GM18502 (cell line): ENCODE measurements around the gene CSTPP1.
"Not testable (repeated sequence)": the region's sequence is repeated elsewhere in the genome, so short reads cannot be mapped to it uniquely, and the experiment has no call there.

Source experiments
- ATAC-seq: cut with Tn5 transposase; IDR thresholded peaks from one replicate; pipeline ENCODE4 v1.9.1; 2021; ENCODE audit warnings: mild to moderate bottlenecking; ENCODE audit not compliant: unreplicated experiment, poor library complexity

Gene CSTPP1

GRCh38 chr11:47186700-47187695 lies 250.4 kb downstream of the CSTPP1 start:
- peak; percentile 33 for ATAC-seq

DNA sequence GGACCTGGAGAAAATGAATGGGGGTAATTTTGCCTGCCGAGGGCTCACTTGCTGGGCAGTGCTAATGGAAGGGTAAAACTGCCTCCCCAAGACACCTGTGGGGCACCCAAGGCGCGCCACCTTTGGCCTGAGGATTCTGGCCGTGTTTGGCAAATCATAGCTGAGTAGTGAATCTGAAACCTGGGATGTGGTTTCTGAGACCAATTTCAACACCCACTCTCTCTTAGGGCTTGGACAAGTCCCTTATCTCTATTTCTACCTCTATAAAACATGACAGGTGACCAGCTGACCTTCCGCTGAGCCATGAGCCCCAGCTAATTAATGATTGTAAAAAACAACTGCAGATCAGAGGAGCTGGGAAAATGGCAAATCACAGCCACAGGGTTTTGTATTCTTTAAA lies 251.2 kb downstream of the CSTPP1 start:
- ATAC-seq, result no peak

DNA sequence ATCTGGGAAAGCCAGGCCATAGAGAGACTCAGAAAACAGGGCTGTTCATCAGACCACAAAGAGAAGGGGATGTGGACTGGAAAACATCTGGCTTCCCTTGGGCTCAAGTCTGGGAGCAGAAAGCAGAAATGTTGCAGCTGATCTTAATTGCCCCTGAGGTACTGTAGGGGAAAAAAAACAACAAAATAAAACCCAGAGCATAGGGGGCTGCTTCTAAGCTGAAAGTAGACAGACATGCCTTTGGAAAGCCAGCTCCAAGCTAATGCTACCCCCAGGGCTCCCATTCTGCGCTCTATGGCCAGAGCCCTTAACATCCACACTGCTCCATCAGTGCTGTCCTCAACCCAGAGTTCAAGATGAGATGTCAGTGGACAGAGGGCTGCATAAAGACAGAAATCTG lies 251.7 kb downstream of the CSTPP1 start:
- ATAC-seq, result no peak

DNA sequence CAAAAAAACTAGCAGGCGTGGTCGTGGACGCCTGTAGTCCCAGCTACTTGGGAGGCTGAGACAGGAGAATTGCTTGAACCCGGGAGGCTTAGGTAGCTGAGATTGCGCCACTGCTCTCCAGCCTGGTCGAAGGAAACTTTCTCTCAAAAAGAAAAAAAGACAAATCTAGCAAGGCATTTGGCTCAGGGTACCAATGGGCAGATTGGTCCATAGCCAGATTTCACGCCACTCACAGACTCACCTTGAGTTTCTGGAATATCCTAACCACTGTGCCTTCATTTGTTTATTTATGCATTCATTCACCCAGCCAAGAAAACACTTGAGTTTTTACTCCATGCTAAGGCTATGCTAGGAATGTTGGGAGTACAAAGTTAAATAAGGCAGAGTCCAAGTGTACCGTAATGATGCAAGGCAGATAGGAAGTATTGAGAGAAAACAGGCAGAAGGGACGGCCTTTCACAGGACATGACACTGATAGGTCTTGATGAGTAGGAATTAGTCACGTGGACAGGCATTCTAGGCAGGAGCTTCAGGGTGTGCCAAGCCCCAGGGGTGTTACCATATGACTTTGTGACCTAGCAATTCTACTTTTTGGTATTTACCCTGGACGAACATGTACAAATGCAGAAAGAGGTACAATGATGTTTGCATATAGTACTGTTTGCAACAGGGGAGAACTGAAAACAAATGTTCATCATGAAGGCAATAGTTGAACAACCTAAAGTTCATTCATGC lies 252.7 kb downstream of the CSTPP1 start:
- no peak for ATAC-seq

DNA sequence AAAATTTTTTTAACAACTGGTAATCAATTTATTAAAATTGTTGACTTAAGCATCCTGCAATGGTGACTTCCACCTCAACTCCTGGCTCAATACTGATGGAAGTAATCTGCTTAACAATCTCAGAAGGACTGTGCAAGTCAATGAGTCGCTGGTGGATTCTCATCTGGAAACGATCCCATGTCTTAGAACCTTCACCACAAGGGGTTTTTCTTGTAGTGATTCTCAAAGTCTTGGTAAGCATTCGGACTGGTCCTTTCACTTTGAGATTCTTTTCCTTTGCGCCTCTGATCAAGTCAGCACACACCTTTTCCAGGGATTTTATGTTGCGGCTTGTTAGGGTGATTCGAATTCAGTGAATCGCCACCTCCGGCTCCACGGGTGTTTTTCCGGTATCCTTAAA lies 254.6 kb downstream of the CSTPP1 start:
- not testable (repeated sequence) for ATAC-seq

GRCh38 chr11:47192111-47192510 lies 255.6 kb downstream of the CSTPP1 start:
- no peak for ATAC-seq

DNA sequence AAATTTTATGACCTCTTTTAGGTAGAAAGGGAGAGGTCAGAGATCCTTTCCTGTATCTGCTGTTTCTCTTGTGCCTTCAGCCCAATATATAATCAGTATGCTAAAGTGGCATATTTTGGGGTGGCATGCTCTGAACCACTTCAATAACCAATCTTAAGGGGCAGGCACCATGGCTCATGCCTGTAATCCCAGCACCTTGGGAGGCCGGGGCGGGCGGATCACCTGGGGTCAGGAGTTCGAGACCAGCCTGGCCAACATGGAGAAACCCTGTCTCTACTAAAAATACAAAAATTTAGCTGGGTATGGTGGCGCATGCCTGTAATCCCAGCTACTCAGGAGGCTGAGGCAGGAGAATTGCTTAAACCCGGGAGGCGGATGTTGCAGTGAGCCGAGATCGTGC lies 261.6 kb downstream of the CSTPP1 start:
- ATAC-seq, result not testable (repeated sequence)

GRCh38 chr11:47201015-47201414 lies 264.5 kb downstream of the CSTPP1 start:
- ATAC-seq, result no peak

DNA sequence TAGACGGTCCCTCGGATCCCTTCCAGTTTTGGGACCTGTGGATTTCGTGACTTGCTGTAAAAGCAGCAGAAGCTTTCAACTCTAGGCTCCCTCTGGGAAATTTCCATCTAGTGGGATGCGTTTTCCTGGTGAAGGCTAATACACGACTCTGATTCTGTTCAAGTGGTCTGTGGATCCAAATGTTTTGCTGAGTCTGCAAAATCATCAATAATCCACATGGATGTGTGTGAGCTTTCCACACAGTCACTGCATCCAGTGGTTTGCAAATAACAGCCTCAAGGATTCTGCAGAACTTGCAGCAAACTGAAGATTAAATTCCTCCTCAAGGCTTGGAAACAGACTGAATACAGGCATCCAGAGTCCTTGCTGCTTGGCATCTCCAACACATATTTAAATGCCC lies 266.0 kb downstream of the CSTPP1 start:
- no peak for ATAC-seq

GRCh38 chr11:47204637-47204989 lies 268.1 kb downstream of the CSTPP1 start:
- no peak for ATAC-seq

DNA sequence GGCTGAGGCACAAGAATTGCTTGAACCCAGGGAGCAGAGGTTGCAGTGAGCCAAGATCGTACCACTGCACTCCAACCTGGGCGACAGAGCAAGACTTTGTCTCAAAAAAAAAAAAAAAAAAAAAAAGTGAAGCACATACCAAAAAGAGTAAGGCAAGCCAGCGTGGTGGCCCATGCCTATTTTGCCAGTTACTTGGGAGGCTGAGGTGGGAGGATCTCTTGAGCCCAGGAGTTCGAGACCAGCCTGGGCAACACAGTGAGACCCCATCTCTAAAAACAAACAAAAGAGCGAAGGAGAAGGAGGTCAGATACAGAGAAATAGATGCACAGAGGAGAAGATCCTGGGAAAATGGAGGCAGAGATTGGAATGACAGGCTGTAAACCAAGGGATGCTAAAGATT lies 270.0 kb downstream of the CSTPP1 start:
- not testable (repeated sequence) for ATAC-seq

DNA sequence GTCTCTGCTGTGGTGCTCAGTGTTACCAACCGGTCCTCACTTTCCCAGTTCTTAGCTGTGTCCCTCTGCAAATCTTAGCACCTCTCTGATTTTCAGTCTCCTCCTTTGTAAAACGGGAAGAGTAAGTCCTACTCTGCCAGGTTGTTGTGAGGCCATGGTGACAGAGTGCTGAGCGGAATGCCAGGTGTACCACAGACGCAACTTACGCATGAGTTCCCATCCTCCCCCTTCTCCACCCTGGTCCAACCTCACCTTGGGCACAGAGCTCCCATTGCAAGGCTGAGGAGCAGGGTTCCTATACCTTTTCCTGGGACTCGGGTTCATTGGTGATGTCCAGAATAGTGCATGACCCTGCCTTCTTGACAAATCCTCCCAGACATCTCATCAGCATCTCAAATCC lies 270.9 kb downstream of the CSTPP1 start:
- ATAC-seq, result no peak

DNA sequence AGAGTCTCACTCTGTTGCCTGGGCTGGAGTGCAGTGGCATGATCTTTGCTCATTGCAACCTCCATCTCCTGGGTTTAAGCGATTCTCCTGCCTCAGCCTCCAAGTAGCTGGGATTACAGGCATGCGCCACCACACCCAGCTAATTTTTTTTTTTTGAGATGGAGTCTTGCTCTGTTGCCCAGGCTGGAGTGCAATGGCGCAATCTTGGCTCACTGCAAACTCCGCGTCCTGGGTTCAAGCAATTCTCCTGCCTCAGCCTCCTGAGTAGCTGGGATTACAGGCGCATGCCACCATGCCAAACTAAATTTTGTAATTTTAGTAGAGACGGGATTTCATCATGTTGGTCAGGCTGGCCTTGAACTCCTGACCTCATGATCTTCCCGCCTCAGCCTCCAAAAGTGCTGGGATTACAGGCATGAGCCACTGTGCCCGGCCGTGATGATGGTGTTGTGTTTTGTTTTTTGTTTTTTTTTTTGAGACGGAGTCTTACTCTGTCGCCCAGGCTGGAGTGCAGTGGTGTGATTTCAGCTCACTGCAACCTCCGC lies 271.5 kb downstream of the CSTPP1 start:
- not testable (repeated sequence) for ATAC-seq

DNA sequence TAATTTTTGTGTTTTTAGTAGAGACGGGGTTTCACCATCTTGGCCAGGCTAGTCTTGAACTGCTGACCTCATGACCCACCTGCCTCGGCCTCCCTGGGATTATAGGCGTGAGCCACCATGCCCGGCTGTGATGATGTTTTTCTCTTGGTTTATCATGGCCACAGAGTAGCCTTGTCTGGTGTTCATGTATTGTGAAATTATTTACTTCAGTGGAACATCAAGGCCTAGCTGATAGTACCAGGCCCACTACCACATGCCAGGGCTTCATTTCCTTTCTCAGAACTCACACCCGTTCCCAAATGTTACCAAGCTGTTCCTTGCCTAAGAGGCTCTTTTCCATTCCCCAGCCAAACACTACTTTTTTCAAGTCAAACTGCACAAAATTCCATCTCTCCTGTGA lies 272.1 kb downstream of the CSTPP1 start:
- ATAC-seq, result no peak
